ENCODE data around the gene THADA. TPM values are rescaled to one million over a fixed set of nuclear protein-coding genes. Genes with fewer than 3 reads are reported as not detected.

THADA gene
- total and polyA plus RNA-seq, 2 donors (not counting 1 experiment from before 2014, with no cell fraction given), result 9.2 to 36.2 TPM

DNA sequence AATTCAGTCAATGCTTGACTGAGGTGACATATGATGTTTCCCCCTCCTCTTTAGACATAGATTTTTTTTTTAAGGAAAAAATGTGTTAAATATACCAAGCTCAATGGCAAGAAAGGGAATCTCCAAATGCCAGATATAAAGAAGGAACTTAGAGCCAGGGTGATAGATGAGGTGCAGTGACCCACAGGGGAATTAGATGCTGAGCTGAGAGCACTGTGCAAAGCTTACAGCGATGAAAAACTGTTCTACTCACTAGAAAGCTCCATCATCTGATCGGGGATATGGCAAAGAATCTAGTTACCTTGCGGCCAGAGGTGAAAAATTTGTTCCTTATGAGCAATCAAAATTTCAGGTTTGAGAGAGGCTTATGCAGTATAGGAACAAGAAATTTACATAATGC, 218.5 kb downstream of the THADA start:
- H2AFZ ChIP-seq (ENCODE audit: low read length), result no peak overlapping the region
- H3K36me3 ChIP-seq (ENCODE audit: control insufficient read depth, insufficient read depth, low read length), result no peaks in the 10 kb centered on the region
- no peaks in the 10 kb centered on the region for H3K27me3 ChIP-seq (ENCODE audit: control insufficient read depth, insufficient read depth, low read length)
- no peaks in the 10 kb centered on the region for H4K20me1 ChIP-seq (ENCODE audit: control insufficient read depth, extremely low read depth, insufficient read depth, low read length)
- no peak overlapping the region for H3K4me2 ChIP-seq (ENCODE audit: extremely low read depth, insufficient read depth, low read length)
- no peak overlapping the region for H3K27ac ChIP-seq (ENCODE audit: insufficient read depth, low read length)
- H3K4me3 ChIP-seq (replicated peaks in 1 of 4; ENCODE audit: control extremely low read depth in 1 of 4, insufficient read depth in 1 of 4, low read depth in 3 of 4, low read length in 4 of 4), result no peak overlapping the region
- H3K9me3 ChIP-seq (ENCODE audit: control insufficient read depth, insufficient read depth, low read depth, low read length), result no peaks in the 10 kb centered on the region
- no peaks in the 10 kb centered on the region for H3K4me1 ChIP-seq (ENCODE audit: control insufficient read depth, extremely low read depth, insufficient read depth, low read length)
- no peak overlapping the region for H3K9ac ChIP-seq (ENCODE audit: insufficient read depth, low read length)
- no peak for TF ChIP-seq EZH2 (IDR thresholded peaks at IDR 0.05; ENCODE audit: low read length, missing control alignments)
- TF ChIP-seq, protein P1, sequence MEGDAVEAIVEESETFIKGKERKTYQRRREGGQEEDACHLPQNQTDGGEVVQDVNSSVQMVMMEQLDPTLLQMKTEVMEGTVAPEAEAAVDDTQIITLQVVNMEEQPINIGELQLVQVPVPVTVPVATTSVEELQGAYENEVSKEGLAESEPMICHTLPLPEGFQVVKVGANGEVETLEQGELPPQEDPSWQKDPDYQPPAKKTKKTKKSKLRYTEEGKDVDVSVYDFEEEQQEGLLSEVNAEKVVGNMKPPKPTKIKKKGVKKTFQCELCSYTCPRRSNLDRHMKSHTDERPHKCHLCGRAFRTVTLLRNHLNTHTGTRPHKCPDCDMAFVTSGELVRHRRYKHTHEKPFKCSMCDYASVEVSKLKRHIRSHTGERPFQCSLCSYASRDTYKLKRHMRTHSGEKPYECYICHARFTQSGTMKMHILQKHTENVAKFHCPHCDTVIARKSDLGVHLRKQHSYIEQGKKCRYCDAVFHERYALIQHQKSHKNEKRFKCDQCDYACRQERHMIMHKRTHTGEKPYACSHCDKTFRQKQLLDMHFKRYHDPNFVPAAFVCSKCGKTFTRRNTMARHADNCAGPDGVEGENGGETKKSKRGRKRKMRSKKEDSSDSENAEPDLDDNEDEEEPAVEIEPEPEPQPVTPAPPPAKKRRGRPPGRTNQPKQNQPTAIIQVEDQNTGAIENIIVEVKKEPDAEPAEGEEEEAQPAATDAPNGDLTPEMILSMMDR (conservative IDR thresholded peaks at IDR 0.05 in 1 of 2, IDR thresholded peaks at IDR 0.05 in 1 of 2; ENCODE audit: low read depth in 1 of 2, low read length in 2 of 2), result no peak
- no peak for DNase-seq (ENCODE audit: low read depth in 2 of 2)
- no peaks in the 10 kb centered on the region for H3K79me2 ChIP-seq (ENCODE audit: control insufficient read depth, insufficient read depth, low read length)

DNA sequence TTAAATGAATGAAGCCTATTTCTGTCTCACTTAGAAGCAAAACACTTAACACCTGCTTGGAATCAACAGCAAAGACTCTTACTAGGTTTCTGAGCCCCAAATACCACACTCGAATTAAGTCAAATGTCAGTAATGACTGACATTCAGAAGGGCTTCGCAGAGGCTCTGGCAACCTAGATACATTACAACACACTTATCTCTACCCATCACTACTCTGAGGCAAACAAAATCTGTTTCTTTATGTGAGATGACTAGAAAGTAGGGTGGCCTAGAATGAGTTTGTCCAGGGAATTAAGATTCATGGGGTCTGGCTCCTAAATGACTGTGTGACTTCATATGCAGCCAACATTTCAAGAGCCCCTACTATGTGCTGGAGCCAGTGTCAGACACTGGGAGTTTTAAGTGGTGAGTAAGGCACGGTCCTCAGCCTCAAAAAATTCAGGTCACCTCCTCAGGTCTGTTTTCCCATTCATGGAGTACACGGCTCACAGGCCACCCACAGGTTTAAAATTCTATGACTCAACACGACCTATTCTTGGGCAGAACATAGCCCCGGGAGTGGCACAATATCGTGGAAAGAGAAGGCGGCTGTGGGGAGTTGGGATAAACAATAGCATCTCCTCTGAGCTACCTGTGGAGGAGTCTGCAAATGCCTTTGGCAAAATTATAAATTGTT, 219.2 kb downstream of the THADA start:
- Histone ChIP-seq H4K20me1 (ENCODE audit: control insufficient read depth, extremely low read depth, insufficient read depth, low read length) (no peaks in the 10 kb centered on the region), H3K27ac (ENCODE audit: insufficient read depth, low read length) (no peak overlapping the region), H3K9ac (ENCODE audit: insufficient read depth, low read length) (no peak overlapping the region), H3K36me3 (ENCODE audit: control insufficient read depth, insufficient read depth, low read length) (no peaks in the 10 kb centered on the region), H3K4me2 (ENCODE audit: extremely low read depth, insufficient read depth, low read length) (no peak overlapping the region), H3K9me3 (ENCODE audit: control insufficient read depth, insufficient read depth, low read depth, low read length) (no peaks in the 10 kb centered on the region), H2AFZ (ENCODE audit: low read length) (no peak overlapping the region), H3K27me3 (ENCODE audit: control insufficient read depth, insufficient read depth, low read length) (no peaks in the 10 kb centered on the region), H3K4me1 (ENCODE audit: control insufficient read depth, extremely low read depth, insufficient read depth, low read length) (no peaks in the 10 kb centered on the region), H3K79me2 (ENCODE audit: control insufficient read depth, insufficient read depth, low read length) (no peaks in the 10 kb centered on the region), H3K4me3 (replicated peaks in 1 of 4; ENCODE audit: control extremely low read depth in 1 of 4, insufficient read depth in 1 of 4, low read depth in 3 of 4, low read length in 4 of 4) (no peak overlapping the region)
- no peak for DNase-seq (ENCODE audit: low read depth in 2 of 2)
- TF ChIP-seq, protein P1 (conservative IDR thresholded peaks at IDR 0.05 in 1 of 2, IDR thresholded peaks at IDR 0.05 in 1 of 2; ENCODE audit: low read depth in 1 of 2, low read length in 2 of 2), result no peak
- no peak for TF ChIP-seq EZH2 (IDR thresholded peaks at IDR 0.05; ENCODE audit: low read length, missing control alignments)

DNA sequence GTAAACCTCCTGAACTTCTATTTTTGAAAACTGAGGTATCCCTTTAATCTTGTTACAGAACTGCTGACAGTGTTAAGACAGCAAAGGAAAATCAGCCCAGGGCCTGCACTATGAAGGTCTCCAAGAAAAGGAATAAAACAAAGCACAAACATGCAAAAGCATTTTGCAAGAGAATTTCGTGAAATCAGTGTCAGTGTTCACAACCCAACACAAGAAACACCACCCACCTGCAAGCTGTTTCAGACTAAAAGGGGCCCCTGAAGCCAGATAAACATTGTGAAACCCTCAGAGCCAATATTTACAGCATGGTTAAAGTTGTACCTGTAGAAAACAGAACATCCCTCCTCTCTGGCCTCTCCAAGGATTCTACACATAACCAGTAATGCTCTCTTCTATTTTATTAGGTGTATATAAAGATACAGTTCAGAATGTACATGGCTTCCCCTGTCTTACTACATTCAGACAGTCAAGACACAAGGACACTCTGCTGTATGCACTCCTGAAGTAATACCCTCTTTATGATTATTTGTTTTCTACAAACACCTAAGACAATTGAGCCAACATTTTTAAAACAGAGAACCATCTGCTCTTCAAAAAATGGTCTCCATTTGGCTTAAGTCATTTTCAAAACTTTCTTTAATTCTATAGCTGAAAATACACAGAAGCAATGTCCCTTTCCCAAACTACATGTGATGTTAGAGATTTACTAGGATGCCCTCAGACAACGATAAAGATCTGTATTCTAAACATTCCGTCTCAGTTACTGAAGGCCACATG, 219.9 kb downstream of the THADA start:
- Histone ChIP-seq H3K9ac (ENCODE audit: insufficient read depth, low read length) (no peak overlapping the region), H3K27ac (ENCODE audit: insufficient read depth, low read length) (no peak overlapping the region), H3K79me2 (ENCODE audit: control insufficient read depth, insufficient read depth, low read length) (no peaks in the 10 kb centered on the region), H3K4me2 (ENCODE audit: extremely low read depth, insufficient read depth, low read length) (no peak overlapping the region), H3K9me3 (ENCODE audit: control insufficient read depth, insufficient read depth, low read depth, low read length) (no peaks in the 10 kb centered on the region), H3K4me1 (ENCODE audit: control insufficient read depth, extremely low read depth, insufficient read depth, low read length) (no peaks in the 10 kb centered on the region), H3K4me3 (replicated peaks in 1 of 4; ENCODE audit: control extremely low read depth in 1 of 4, insufficient read depth in 1 of 4, low read depth in 3 of 4, low read length in 4 of 4) (no peak overlapping the region), H3K36me3 (ENCODE audit: control insufficient read depth, insufficient read depth, low read length) (no peaks in the 10 kb centered on the region), H4K20me1 (ENCODE audit: control insufficient read depth, extremely low read depth, insufficient read depth, low read length) (no peaks in the 10 kb centered on the region), H2AFZ (ENCODE audit: low read length) (no peak overlapping the region), H3K27me3 (ENCODE audit: control insufficient read depth, insufficient read depth, low read length) (no peaks in the 10 kb centered on the region)
- TF ChIP-seq, protein P1 (conservative IDR thresholded peaks at IDR 0.05 in 1 of 2, IDR thresholded peaks at IDR 0.05 in 1 of 2; ENCODE audit: low read depth in 1 of 2, low read length in 2 of 2), result no peak
- no peak for TF ChIP-seq EZH2 (IDR thresholded peaks at IDR 0.05; ENCODE audit: low read length, missing control alignments)
- no peak for DNase-seq (ENCODE audit: low read depth in 2 of 2)
